Activated naive CD8-positive, alpha-beta T cell (primary cell): ENCODE data around the gene KIF27.
"Not testable (repeated sequence)": the region's sequence is repeated elsewhere in the genome, so short reads cannot be mapped to it uniquely, and the experiment has no call there.

ENCODE experiments used
- H3K27ac Mint-ChIP-seq: one replicate; pipeline ENCODE4 v1.8.0; 2021; ENCODE audit warnings: mixed read lengths
- H3K27me3 Mint-ChIP-seq: one replicate; pipeline ENCODE4 v1.8.0; 2021; ENCODE audit warnings: mixed read lengths
- H3K36me3 Mint-ChIP-seq: one replicate; pipeline ENCODE4 v1.8.0; 2021; ENCODE audit warnings: mixed read lengths
- H3K4me1 Mint-ChIP-seq: one replicate; pipeline ENCODE4 v1.8.0; 2021; ENCODE audit warnings: low read depth, mixed read lengths
- H3K4me3 Mint-ChIP-seq: one replicate; pipeline ENCODE4 v1.8.0; 2021; ENCODE audit warnings: mild to moderate bottlenecking, mixed read lengths
- H3K9me3 Mint-ChIP-seq: one replicate; pipeline ENCODE4 v1.8.0; 2021; ENCODE audit warnings: low read depth, mixed read lengths

The KIF27 gene

GRCh38 chr9:83894301-83894700 is 26.9 kb downstream of the KIF27 start:
- not testable (repeated sequence) for H3K27ac Mint-ChIP-seq, H3K27me3 Mint-ChIP-seq, H3K4me1 Mint-ChIP-seq, H3K9me3 Mint-ChIP-seq, H3K4me3 Mint-ChIP-seq, H3K36me3 Mint-ChIP-seq

GRCh38 chr9:83886498-83886897 is 34.7 kb downstream of the KIF27 start:
- H3K4me3 Mint-ChIP-seq, H3K4me1 Mint-ChIP-seq, H3K27ac Mint-ChIP-seq, H3K36me3 Mint-ChIP-seq, H3K9me3 Mint-ChIP-seq, H3K27me3 Mint-ChIP-seq: not testable (repeated sequence)

GRCh38 chr9:83885559-83886240 is 35.5 kb downstream of the KIF27 start:
- not testable (repeated sequence) for H3K27ac Mint-ChIP-seq, H3K36me3 Mint-ChIP-seq, H3K4me1 Mint-ChIP-seq, H3K27me3 Mint-ChIP-seq, H3K4me3 Mint-ChIP-seq, H3K9me3 Mint-ChIP-seq

GRCh38 chr9:83881687-83882408 is 39.4 kb downstream of the KIF27 start:
- not testable (repeated sequence) for H3K27ac Mint-ChIP-seq, H3K36me3 Mint-ChIP-seq, H3K4me1 Mint-ChIP-seq, H3K4me3 Mint-ChIP-seq, H3K9me3 Mint-ChIP-seq, H3K27me3 Mint-ChIP-seq

- not testable (repeated sequence) for H3K27ac Mint-ChIP-seq
Measured at GRCh38 chr9:83875559-83875958, 45.7 kb downstream of the KIF27 start.

GRCh38 chr9:83849895-83850294 is 71.3 kb downstream of the KIF27 start:
- peaks cover 17% of the 10 kb centered on the region for H3K36me3 Mint-ChIP-seq
- H3K9me3 Mint-ChIP-seq, H3K27ac Mint-ChIP-seq, H3K27me3 Mint-ChIP-seq, H3K4me1 Mint-ChIP-seq, H3K4me3 Mint-ChIP-seq: not testable (repeated sequence)

More at GRCh38 chr9:83875559-83875958, 45.7 kb downstream of the KIF27 start:
- not testable (repeated sequence) for H3K4me1 Mint-ChIP-seq, H3K4me3 Mint-ChIP-seq, H3K9me3 Mint-ChIP-seq, H3K27me3 Mint-ChIP-seq, H3K36me3 Mint-ChIP-seq

- H3K27ac Mint-ChIP-seq, H3K9me3 Mint-ChIP-seq, H3K4me1 Mint-ChIP-seq, H3K27me3 Mint-ChIP-seq, H3K4me3 Mint-ChIP-seq, H3K36me3 Mint-ChIP-seq: not testable (repeated sequence)
Measured at GRCh38 chr9:83837070-83837643, 84.1 kb downstream of the KIF27 start.

- H3K27me3 Mint-ChIP-seq, H3K36me3 Mint-ChIP-seq, H3K27ac Mint-ChIP-seq, H3K4me3 Mint-ChIP-seq, H3K9me3 Mint-ChIP-seq, H3K4me1 Mint-ChIP-seq: not testable (repeated sequence)
Measured at GRCh38 chr9:83830426-83831071, 90.7 kb downstream of the KIF27 start.

- H3K27me3 Mint-ChIP-seq, H3K4me3 Mint-ChIP-seq, H3K27ac Mint-ChIP-seq, H3K36me3 Mint-ChIP-seq, H3K9me3 Mint-ChIP-seq, H3K4me1 Mint-ChIP-seq: not testable (repeated sequence)
Measured at GRCh38 chr9:83824986-83825623, 96.1 kb downstream of the KIF27 start.

GRCh38 chr9:83817356-83818278 is 103.6 kb downstream of the KIF27 start, which contains the start of gene GKAP1:
Gene GKAP1 (minus strand): TSS chr9:83817769. CDS start chr9:83806517, 11,252 bp downstream.
- not testable (repeated sequence) for H3K27me3 Mint-ChIP-seq, H3K36me3 Mint-ChIP-seq, H3K9me3 Mint-ChIP-seq
- peaks cover 14% of the 10 kb centered on the region for H3K4me1 Mint-ChIP-seq
- H3K4me3 Mint-ChIP-seq = peak within 1 kb of the TSS; percentile 86
- H3K27ac Mint-ChIP-seq = peak within 1 kb of the TSS; percentile 64

GRCh38 chr9:83817011-83817355 is 104.2 kb downstream of the KIF27 start:
- H3K36me3 Mint-ChIP-seq, H3K9me3 Mint-ChIP-seq, H3K27me3 Mint-ChIP-seq: not testable (repeated sequence)
- Mint-ChIP-seq H3K27ac (peak overlapping the region; percentile 64), H3K4me1 (peaks cover 14% of the 10 kb centered on the region), H3K4me3 (peak overlapping the region; percentile 86)

- not testable (repeated sequence) for H3K36me3 Mint-ChIP-seq, H3K4me3 Mint-ChIP-seq, H3K27ac Mint-ChIP-seq, H3K27me3 Mint-ChIP-seq, H3K9me3 Mint-ChIP-seq
- H3K4me1 Mint-ChIP-seq = peaks cover 16% of the 10 kb centered on the region
Measured at GRCh38 chr9:83815120-83815519, 106.1 kb downstream of the KIF27 start.

GRCh38 chr9:83809213-83809612 is 112.0 kb downstream of the KIF27 start:
- H3K4me1 Mint-ChIP-seq, H3K9me3 Mint-ChIP-seq, H3K36me3 Mint-ChIP-seq, H3K27me3 Mint-ChIP-seq, H3K27ac Mint-ChIP-seq, H3K4me3 Mint-ChIP-seq: not testable (repeated sequence)

GRCh38 chr9:83804454-83804853 is 116.8 kb downstream of the KIF27 start:
- not testable (repeated sequence) for H3K27ac Mint-ChIP-seq, H3K4me3 Mint-ChIP-seq, H3K27me3 Mint-ChIP-seq, H3K36me3 Mint-ChIP-seq, H3K9me3 Mint-ChIP-seq, H3K4me1 Mint-ChIP-seq
